Neural progenitor cell (in vitro differentiated cells): ENCODE results near the gene APOBEC3H. TPM values are rescaled to one million over a fixed set of nuclear protein-coding genes. Genes with fewer than 3 reads are reported as not detected.

ENCODE experiments used
- DNase-seq: peaks from one replicate; pipeline ENCODE4 v3.0.0-alpha.2; 2016; ENCODE audit warnings: low spot score
- H2AFZ ChIP-seq: fragments of 200-600 bp; sonication (generic); replicated peaks from 2 replicates; pipeline ENCODE4 v1.6.1; 2016; ENCODE audit warnings: antibody characterized with exemption
- H3F3A ChIP-seq: fragments of 200-600 bp; sonication (generic); 2 replicates; pipeline ENCODE4 v1.6.1; 2016; ENCODE audit warnings: antibody characterized with exemption, low read depth
- H3K27ac ChIP-seq: fragments of 200-600 bp; sonication (generic); 2 replicates; pipeline ENCODE4 v1.5.1; 2016; ENCODE audit warnings: mild to moderate bottlenecking
- H3K27me3 ChIP-seq: fragments of 200-600 bp; sonication (generic); 2 replicates; pipeline ENCODE4 v1.6.1; 2016; ENCODE audit warnings: mild to moderate bottlenecking, moderate library complexity
- H3K36me3 ChIP-seq: fragments of 200-600 bp; sonication (generic); 2 replicates; pipeline ENCODE4 v1.5.1; 2016
- H3K4me1 ChIP-seq: fragments of 200-600 bp; sonication (generic); 2 replicates; pipeline ENCODE4 v1.6.1; 2016; ENCODE audit warnings: mixed run types
- H3K4me2 ChIP-seq: fragments of 200-600 bp; sonication (generic); 2 replicates; pipeline ENCODE4 v1.6.1; 2016
- H3K4me3 ChIP-seq: fragments of 200-600 bp; sonication (generic); 2 replicates; pipeline ENCODE4 v1.5.1; 2016
- H3K79me2 ChIP-seq: fragments of 200-600 bp; sonication (generic); 2 replicates; pipeline ENCODE4 v1.6.1; 2016; ENCODE audit warnings: low read depth
- H3K9ac ChIP-seq: fragments of 200-600 bp; sonication (generic); 2 replicates; pipeline ENCODE4 v1.6.1; 2016
- H3K9me3 ChIP-seq: fragments of 200-600 bp; sonication (generic); 2 replicates; pipeline ENCODE4 v1.5.1; 2016; ENCODE audit warnings: low read depth
- H4K20me1 ChIP-seq: fragments of 200-600 bp; sonication (generic); 2 replicates; pipeline ENCODE4 v1.6.1; 2016; ENCODE audit warnings: low read depth
- H3K27ac Mint-ChIP-seq: 3 replicates; pipeline ENCODE4 v1.8.0; 2021; ENCODE audit warnings: mixed read lengths
- H3K27me3 Mint-ChIP-seq: 2 replicates; pipeline ENCODE4 v1.8.0; 2022; ENCODE audit warnings: low read depth, mild to moderate bottlenecking, inconsistent platforms, moderate library complexity, mixed read lengths; ENCODE audit not compliant: insufficient read depth
- H3K36me3 Mint-ChIP-seq: 3 replicates; pipeline ENCODE4 v1.8.0; 2021; ENCODE audit warnings: mixed read lengths
- H3K4me1 Mint-ChIP-seq: 3 replicates; pipeline ENCODE4 v1.8.0; 2021; ENCODE audit warnings: mixed read lengths
- H3K4me3 Mint-ChIP-seq: 3 replicates; pipeline ENCODE4 v1.8.0; 2021; ENCODE audit warnings: mild to moderate bottlenecking, moderate library complexity, mixed read lengths
- H3K9me3 Mint-ChIP-seq: 3 replicates; pipeline ENCODE4 v1.8.0; 2020; ENCODE audit warnings: mixed read lengths
- EZH2 ChIP-seq: fragments of 200-600 bp; sonication (generic); IDR thresholded peaks from 2 replicates; pipeline ENCODE4 v1.6.1; 2017; ENCODE audit warnings: antibody characterized with exemption, mild to moderate bottlenecking, moderate library complexity
- EZH2phosphoT487 ChIP-seq: fragments of 200-600 bp; sonication (generic); IDR thresholded peaks from 2 replicates; pipeline ENCODE4 v1.6.1; 2017; ENCODE audit warnings: antibody characterized with exemption
- small RNA-seq: library from RNA; depleted of rRNA; stranded (forward); fragments of <200 nt; gene quantifications from one replicate; pipeline ENCODE3, GENCODE V24; 2015
- total RNA-seq: library from RNA; depleted of rRNA; stranded (reverse); fragments of >200 nt; gene quantifications from 2 replicates; pipeline ENCODE4 v1.2.3, GENCODE V29; 2015; ENCODE audit warnings: low replicate concordance
- TF ChIP-seq, protein P1 (sequence below): fragments of 200-600 bp; sonication (generic); IDR thresholded peaks from 2 replicates; pipeline ENCODE4 v1.5.1; 2017; ENCODE audit warnings: antibody characterized with exemption, mild to moderate bottlenecking

Gene APOBEC3H
- total RNA-seq, 1 donor from 2014 or later = 1.4 TPM

DNA sequence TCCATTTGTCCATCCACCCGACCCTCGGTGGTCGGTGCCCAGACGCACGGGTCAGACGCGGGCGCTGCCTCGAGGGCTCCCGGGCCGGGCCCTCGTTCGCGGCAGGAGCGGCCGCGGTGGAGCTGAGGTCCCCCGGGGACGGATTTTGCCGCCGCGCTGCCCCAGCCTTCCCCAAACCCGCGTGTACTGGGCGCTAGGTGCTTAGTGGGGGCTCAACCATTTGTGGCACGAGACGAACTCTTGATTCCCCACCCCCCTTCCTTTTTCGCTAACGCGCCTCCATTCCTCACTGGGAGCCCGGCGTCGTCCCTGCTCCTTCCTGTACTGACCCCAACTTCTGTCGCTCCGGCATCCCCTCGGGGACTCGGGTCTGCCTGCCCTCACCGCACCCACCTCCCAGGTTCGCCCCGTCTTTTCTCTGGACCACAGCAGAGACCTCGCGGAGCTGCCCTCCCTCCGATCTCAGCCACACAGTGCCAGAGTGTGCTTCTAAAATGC, 56.2 kb downstream of the APOBEC3H start:
- Mint-ChIP-seq H3K27ac (no peak overlapping the region), H3K36me3 (peaks cover 2% of the 10 kb centered on the region), H3K4me1 (peaks cover 16% of the 10 kb centered on the region), H3K27me3 (peaks cover 32% of the 10 kb centered on the region), H3K4me3 (peak overlapping the region; percentile 86), H3K9me3 (no peaks in the 10 kb centered on the region)
- peak; percentile 85 for TF ChIP-seq EZH2
- TF ChIP-seq EZH2phosphoT487 = peak; percentile 65
- TF ChIP-seq, protein P1, sequence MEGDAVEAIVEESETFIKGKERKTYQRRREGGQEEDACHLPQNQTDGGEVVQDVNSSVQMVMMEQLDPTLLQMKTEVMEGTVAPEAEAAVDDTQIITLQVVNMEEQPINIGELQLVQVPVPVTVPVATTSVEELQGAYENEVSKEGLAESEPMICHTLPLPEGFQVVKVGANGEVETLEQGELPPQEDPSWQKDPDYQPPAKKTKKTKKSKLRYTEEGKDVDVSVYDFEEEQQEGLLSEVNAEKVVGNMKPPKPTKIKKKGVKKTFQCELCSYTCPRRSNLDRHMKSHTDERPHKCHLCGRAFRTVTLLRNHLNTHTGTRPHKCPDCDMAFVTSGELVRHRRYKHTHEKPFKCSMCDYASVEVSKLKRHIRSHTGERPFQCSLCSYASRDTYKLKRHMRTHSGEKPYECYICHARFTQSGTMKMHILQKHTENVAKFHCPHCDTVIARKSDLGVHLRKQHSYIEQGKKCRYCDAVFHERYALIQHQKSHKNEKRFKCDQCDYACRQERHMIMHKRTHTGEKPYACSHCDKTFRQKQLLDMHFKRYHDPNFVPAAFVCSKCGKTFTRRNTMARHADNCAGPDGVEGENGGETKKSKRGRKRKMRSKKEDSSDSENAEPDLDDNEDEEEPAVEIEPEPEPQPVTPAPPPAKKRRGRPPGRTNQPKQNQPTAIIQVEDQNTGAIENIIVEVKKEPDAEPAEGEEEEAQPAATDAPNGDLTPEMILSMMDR = no peak
- Histone ChIP-seq H3K4me2 (peak overlapping the region; percentile 92), H3K4me3 (peak overlapping the region; percentile 55), H3K27me3 (peaks cover 63% of the 10 kb centered on the region), H3K9me3 (no peaks in the 10 kb centered on the region), H3K27ac (no peak overlapping the region), H3K79me2 (no peaks in the 10 kb centered on the region), H3K4me1 (peaks cover 4% of the 10 kb centered on the region), H3K9ac (no peak overlapping the region), H3F3A (peaks cover 31% of the 10 kb centered on the region), H3K36me3 (no peaks in the 10 kb centered on the region), H4K20me1 (no peaks in the 10 kb centered on the region), H2AFZ (peak overlapping the region; percentile 78)
- peak; percentile 38 for DNase-seq

Small RNA genes lying within 50 kb of the gene (small RNA-seq; reads per million reads assigned to genes)
- gene AL022318.2 (not detected), gene COX5BP7 (not detected)

Other genes starting within 250 kb of the APOBEC3H start
- gene CBX6, start 225.0 kb upstream of the APOBEC3H start, total RNA-seq = 14.0 and 29.7 TPM in 2 replicates
- gene APOBEC3A, start 139.6 kb upstream of the APOBEC3H start, total RNA-seq = not detected in 2 replicates
- not detected in 2 replicates for gene APOBEC3B, start 114.9 kb upstream of the APOBEC3H start, total RNA-seq
- gene APOBEC3C, start 83.0 kb upstream of the APOBEC3H start, total RNA-seq = 3.0 and 4.6 TPM in 2 replicates
- gene APOBEC3D, start 76.1 kb upstream of the APOBEC3H start, total RNA-seq = 0.26 and 0.87 TPM in 2 replicates
- 0.45 and 2.8 TPM in 2 replicates for gene APOBEC3F, start 56.4 kb upstream of the APOBEC3H start, total RNA-seq
- 0.30 and 0.90 TPM in 2 replicates for gene APOBEC3G, start 20.0 kb upstream of the APOBEC3H start, total RNA-seq
- 0.71 and 7.7 TPM in 2 replicates for gene CBX7, start 55.4 kb downstream of the APOBEC3H start, total RNA-seq
- 0.15 and 0.65 TPM in 2 replicates for gene PDGFB, start 147.7 kb downstream of the APOBEC3H start, total RNA-seq
- 3,021 and 4,709 TPM in 2 replicates for gene RPL3, start 222.4 kb downstream of the APOBEC3H start, total RNA-seq